Tibial artery (tissue), 4 donors: ENCODE results near the gene NAA35.

Experiments
- DNase-seq, 2 donors: peaks; one replicate each; pipeline ENCODE4 v3.0.0-alpha.2; 2019
- H3K27ac ChIP-seq, 2 donors: fragments of 200-600 bp; sonication (generic) in 1 of 2; 1 replicate in 1 of 2; 2 replicates in 1 of 2; pipeline ENCODE4 v1.5.1; 2018 to 2019; ENCODE audit warnings: mild to moderate bottlenecking in 1 of 2
- H3K27me3 ChIP-seq, 2 donors: fragments of 200-600 bp; sonication (generic) in 1 of 2; one replicate each; pipeline versions ENCODE4 v1.5.1 to v1.6.0; 2016 to 2019
- H3K36me3 ChIP-seq, 3 donors: fragments of 200-600 bp; sonication (generic) in 2 of 3; one replicate each; pipeline ENCODE4 v1.5.1; 2016 to 2019; ENCODE audit warnings: mild to moderate bottlenecking in 2 of 3
- H3K4me1 ChIP-seq, 4 donors: fragments of 200-600 bp; sonication (generic) in 2 of 4; 1 replicate in 3 of 4; 2 replicates in 1 of 4; pipeline ENCODE4 v1.5.1; 2016 to 2019
- H3K4me3 ChIP-seq, 2 donors: fragments of 200-600 bp; sonication (generic) in 1 of 2; 1 replicate in 1 of 2; 2 replicates in 1 of 2; pipeline ENCODE4 v1.5.1; 2018 to 2019; ENCODE audit warnings: mild to moderate bottlenecking in 2 of 2
- H3K9me3 ChIP-seq, 3 donors: fragments of 200-600 bp; sonication (generic) in 1 of 3; one replicate each; pipeline ENCODE4 v1.5.1; 2016 to 2019
- CTCF ChIP-seq, 2 experiments: fragments of 200-600 bp in 1 of 2; fragments of 450-650 bp in 1 of 2; IDR thresholded peaks; one replicate each; pipeline ENCODE4 v1.5.1; 2017 to 2019; ENCODE audit warnings: antibody characterized with exemption in 2 of 2, mild to moderate bottlenecking in 1 of 2, moderate library complexity in 1 of 2
- intact Hi-C: fragments of 100-400 bp; cut with DNase I; formaldehyde crosslinking; loops from one replicate; pipeline ENCODE4 v1.15.0; 2023; ENCODE audit warnings: low total_unique reads

Gene NAA35

GRCh38 chr9:85899388-85899787 is 41.6 kb upstream of the NAA35 start:
- H3K27me3 ChIP-seq = no peaks in the 10 kb centered on the region
- H3K36me3 ChIP-seq = no peaks in the 10 kb centered on the region
- no peak overlapping the region for H3K4me3 ChIP-seq
- no peaks in the 10 kb centered on the region for H3K4me1 ChIP-seq
- H3K9me3 ChIP-seq = no peaks in the 10 kb centered on the region
- no peak overlapping the region for H3K27ac ChIP-seq
- no peak for DNase-seq
- TF ChIP-seq CTCF (IDR thresholded peaks at IDR 0.05) = no peak
- intact Hi-C loops = no loop called here

GRCh38 chr9:85900504-85901201 is 40.3 kb upstream of the NAA35 start:
- no peak overlapping the region for H3K4me3 ChIP-seq
- no peak overlapping the region for H3K27ac ChIP-seq
- DNase-seq = no peak
- intact Hi-C loops = no loop called here
- TF ChIP-seq CTCF (IDR thresholded peaks at IDR 0.05) = no peak
- H3K27me3 ChIP-seq = no peaks in the 10 kb centered on the region
- H3K4me1 ChIP-seq = no peaks in the 10 kb centered on the region
- no peaks in the 10 kb centered on the region for H3K9me3 ChIP-seq
- no peaks in the 10 kb centered on the region for H3K36me3 ChIP-seq

- no peak for TF ChIP-seq CTCF (IDR thresholded peaks at IDR 0.05)
- no peak for DNase-seq
- Histone ChIP-seq H3K27me3 (no peaks in the 10 kb centered on the region), H3K36me3 (peaks cover 0 to 3% (median 0%) of the 10 kb centered on the region in 3 donors), H3K4me1 (no peaks in the 10 kb centered on the region), H3K4me3 (no peak overlapping the region), H3K27ac (no peak overlapping the region), H3K9me3 (no peaks in the 10 kb centered on the region)
- intact Hi-C loops = no loop called here
These were observed 36.0 kb upstream of the NAA35 start for GRCh38 chr9:85904975-85905374.

- Histone ChIP-seq H3K27me3 (no peaks in the 10 kb centered on the region), H3K9me3 (no peaks in the 10 kb centered on the region), H3K27ac (no peak overlapping the region), H3K4me1 (no peaks in the 10 kb centered on the region), H3K4me3 (no peak overlapping the region), H3K36me3 (peaks cover 0 to 3% (median 0%) of the 10 kb centered on the region in 3 donors)
- no peak for DNase-seq
- TF ChIP-seq CTCF (IDR thresholded peaks at IDR 0.05) = no peak
- intact Hi-C loops = no loop called here
These were observed 35.0 kb upstream of the NAA35 start for GRCh38 chr9:85905957-85906356.

- Histone ChIP-seq H3K27me3 (no peaks in the 10 kb centered on the region), H3K4me1 (no peaks in the 10 kb centered on the region), H3K36me3 (peaks cover 0 to 3% (median 0%) of the 10 kb centered on the region in 3 donors), H3K4me3 (no peak overlapping the region), H3K27ac (no peak overlapping the region), H3K9me3 (no peaks in the 10 kb centered on the region)
- intact Hi-C loops = no loop called here
- no peak for DNase-seq
- TF ChIP-seq CTCF (IDR thresholded peaks at IDR 0.05) = no peak
These were observed 31.6 kb upstream of the NAA35 start for GRCh38 chr9:85909390-85909789.

- Histone ChIP-seq H3K27ac (no peak overlapping the region), H3K36me3 (no peaks in the 10 kb centered on the region), H3K27me3 (no peaks in the 10 kb centered on the region), H3K9me3 (no peaks in the 10 kb centered on the region), H3K4me1 (peaks cover 0 to 7% (median 0%) of the 10 kb centered on the region in 4 donors), H3K4me3 (no peak overlapping the region)
- intact Hi-C loops = no loop called here
- TF ChIP-seq CTCF (IDR thresholded peaks at IDR 0.05) = no peak
- no peak for DNase-seq
These were observed 26.8 kb upstream of the NAA35 start for GRCh38 chr9:85914108-85914507.
